CD14-positive monocyte (primary cell): ENCODE data around the gene JUP. TPM values are rescaled to one million over a fixed set of nuclear protein-coding genes. Genes with fewer than 3 reads are reported as not detected.

Source experiments
- DNase-seq, 3 donors: peaks; one replicate each; pipeline ENCODE4 v3.0.0-alpha.2; 2011 to 2022
- H2AFZ ChIP-seq: 2 replicates; pipeline ENCODE4 v1.6.0; 2012; ENCODE audit warnings: mild to moderate bottlenecking, low read depth, low read length, inconsistent platforms; ENCODE audit not compliant: insufficient read depth, poor library complexity, severe bottlenecking
- H3K27ac ChIP-seq, 2 donors: 1 replicate in 1 of 2; 2 replicates in 1 of 2; pipeline ENCODE4 v1.5.1; 2012 to 2013; ENCODE audit warnings: low read length in 2 of 2, control low read depth in 1 of 2, inconsistent platforms in 1 of 2, low read depth in 1 of 2, mild to moderate bottlenecking in 1 of 2
- H3K27me3 ChIP-seq, 2 donors: one replicate each; pipeline versions ENCODE4 v1.6.0 to v1.6.1; 2011 to 2013; ENCODE audit warnings: low read length in 2 of 2; ENCODE audit not compliant: control insufficient read depth in 2 of 2, insufficient read depth in 2 of 2
- H3K36me3 ChIP-seq, 2 donors: replicated peaks in 1 of 2; 1 replicate in 1 of 2; 2 replicates in 1 of 2; pipeline versions ENCODE4 v1.5.1 to v1.6.1; 2012 to 2013; ENCODE audit warnings: low read length in 2 of 2, control low read depth in 1 of 2, inconsistent platforms in 1 of 2, mild to moderate bottlenecking in 1 of 2; ENCODE audit not compliant: insufficient read depth in 2 of 2, control insufficient read depth in 1 of 2
- H3K4me1 ChIP-seq, 2 donors: 1 replicate in 1 of 2; 2 replicates in 1 of 2; pipeline versions ENCODE4 v1.5.1 to v1.6.1; 2012 to 2013; ENCODE audit warnings: low read length in 2 of 2, control low read depth in 1 of 2, inconsistent platforms in 1 of 2, mild to moderate bottlenecking in 1 of 2, moderate library complexity in 1 of 2; ENCODE audit not compliant: insufficient read depth in 2 of 2, control insufficient read depth in 1 of 2
- H3K4me2 ChIP-seq: replicated peaks from 2 replicates; pipeline ENCODE3; 2012; ENCODE audit warnings: low read length, moderate library complexity, mild to moderate bottlenecking; ENCODE audit not compliant: poor library complexity, severe bottlenecking; ENCODE audit errors: extremely low read depth
- H3K4me3 ChIP-seq, 3 experiments: fragments of 200-600 bp in 1 of 3; sonication (generic) in 1 of 3; replicated peaks in 1 of 3; 1 replicate in 2 of 3; 2 replicates in 1 of 3; pipeline ENCODE4 v1.5.1; 2011 to 2013; ENCODE audit warnings: low read length in 3 of 3, mild to moderate bottlenecking in 3 of 3, control low read depth in 2 of 3, low read depth in 2 of 3, inconsistent platforms in 1 of 3, moderate library complexity in 1 of 3
- H3K79me2 ChIP-seq: 2 replicates; pipeline ENCODE4 v1.6.0; 2012; ENCODE audit warnings: mild to moderate bottlenecking, control low read depth, inconsistent platforms, low read length, moderate library complexity; ENCODE audit not compliant: insufficient read depth
- H3K9ac ChIP-seq: 2 replicates; pipeline ENCODE4 v1.6.0; 2017; ENCODE audit warnings: low read length, mild to moderate bottlenecking; ENCODE audit not compliant: insufficient read depth, poor library complexity, severe bottlenecking
- H3K9me3 ChIP-seq, 2 donors: replicated peaks in 1 of 2; 1 replicate in 1 of 2; 2 replicates in 1 of 2; pipeline versions ENCODE4 v1.5.1 to v1.6.1; 2012 to 2013; ENCODE audit warnings: low read length in 2 of 2, control low read depth in 1 of 2; ENCODE audit not compliant: control insufficient read depth in 1 of 2, insufficient read depth in 1 of 2
- H4K20me1 ChIP-seq: 2 replicates; pipeline ENCODE4 v1.6.0; 2012; ENCODE audit warnings: mild to moderate bottlenecking, low read length, control low read depth, moderate library complexity; ENCODE audit not compliant: insufficient read depth
- H3K27ac Mint-ChIP-seq, 7 donors: one replicate each; pipeline ENCODE4 v1.8.0; 2020; ENCODE audit warnings: mild to moderate bottlenecking in 7 of 7, mixed read lengths in 7 of 7, moderate library complexity in 6 of 7, inconsistent platforms in 2 of 7
- H3K27me3 Mint-ChIP-seq, 3 donors: one replicate each; pipeline ENCODE4 v1.8.0; 2021 to 2022; ENCODE audit warnings: low read depth in 3 of 3, mild to moderate bottlenecking in 3 of 3, mixed read lengths in 3 of 3, moderate library complexity in 3 of 3, inconsistent platforms in 1 of 3
- H3K36me3 Mint-ChIP-seq, 2 donors: one replicate each; pipeline ENCODE4 v1.8.0; 2020; ENCODE audit warnings: mixed read lengths in 2 of 2, inconsistent platforms in 1 of 2, mild to moderate bottlenecking in 1 of 2
- H3K4me1 Mint-ChIP-seq: one replicate; pipeline ENCODE4 v1.8.0; 2020; ENCODE audit warnings: mild to moderate bottlenecking, mixed read lengths
- H3K4me3 Mint-ChIP-seq, 2 donors: one replicate each; pipeline ENCODE4 v1.8.0; 2020; ENCODE audit warnings: mild to moderate bottlenecking in 2 of 2, mixed read lengths in 2 of 2, moderate library complexity in 1 of 2
- H3K9me3 Mint-ChIP-seq, 7 donors: one replicate each; pipeline ENCODE4 v1.8.0; 2020 to 2022; ENCODE audit warnings: mixed read lengths in 7 of 7, mild to moderate bottlenecking in 6 of 7, moderate library complexity in 6 of 7, inconsistent platforms in 2 of 7
- WGBS: methylation state at CpG from one replicate; pipeline ENCODE4 v1.1.5; 2013; ENCODE audit warnings: missing lambda C conversion rate; ENCODE audit not compliant: insufficient coverage; 5-methylcytosine and 5-hydroxymethylcytosine counted together
- intact Hi-C, 2 donors: fragments of 100-400 bp; cut with micrococcal nuclease; formaldehyde crosslinking; loops; one replicate each; pipeline versions ENCODE4 v1.15.0 to v1.15.1; 2023
- polyA plus RNA-seq, 3 donors: library from polyadenylated mRNA; depleted of rRNA in 1 of 3; unstranded in 2 of 3; stranded (reverse) in 1 of 3; fragments of 300-500 nt in 2 of 3; fragments of >200 nt in 1 of 3; fragmentation: Illumina TruSeq in 2 of 3; gene quantifications; 1 replicate in 2 of 3; 2 replicates in 1 of 3; pipeline ENCODE4 v1.2.3, GENCODE V29; 2012 to 2021
- TF ChIP-seq, protein P1 (sequence below): fragments of 200-600 bp; IDR thresholded peaks from one replicate; pipeline ENCODE4 v1.8.0; 2022; ENCODE audit warnings: antibody characterized with exemption, mild to moderate bottlenecking

JUP gene
- polyA plus RNA-seq, 3 donors, result 14.0 to 22.1 (median 15.4) TPM

- 100% methylated on average over 10 of the region's 20 CpGs for WGBS
- Histone ChIP-seq H3K27ac (no peak overlapping the region), H3K9me3 (no peaks in the 10 kb centered on the region), H3K79me2 (no peaks in the 10 kb centered on the region), H3K9ac (no peak overlapping the region), H3K4me1 (no peaks in the 10 kb centered on the region), H3K4me2 (no peak overlapping the region), H2AFZ (no peak overlapping the region), H3K36me3 (no peaks in the 10 kb centered on the region), H4K20me1 (no peaks in the 10 kb centered on the region), H3K4me3 (no peak overlapping the region), H3K27me3 (peaks cover 1 to 14% of the 10 kb centered on the region in 2 donors)
- intact Hi-C loops, result no loop called here
- peaks cover 6 to 17% (median 13%) of the 10 kb centered on the region in 3 donors for H3K27me3 Mint-ChIP-seq
- no peak for DNase-seq
- TF ChIP-seq, protein P1, sequence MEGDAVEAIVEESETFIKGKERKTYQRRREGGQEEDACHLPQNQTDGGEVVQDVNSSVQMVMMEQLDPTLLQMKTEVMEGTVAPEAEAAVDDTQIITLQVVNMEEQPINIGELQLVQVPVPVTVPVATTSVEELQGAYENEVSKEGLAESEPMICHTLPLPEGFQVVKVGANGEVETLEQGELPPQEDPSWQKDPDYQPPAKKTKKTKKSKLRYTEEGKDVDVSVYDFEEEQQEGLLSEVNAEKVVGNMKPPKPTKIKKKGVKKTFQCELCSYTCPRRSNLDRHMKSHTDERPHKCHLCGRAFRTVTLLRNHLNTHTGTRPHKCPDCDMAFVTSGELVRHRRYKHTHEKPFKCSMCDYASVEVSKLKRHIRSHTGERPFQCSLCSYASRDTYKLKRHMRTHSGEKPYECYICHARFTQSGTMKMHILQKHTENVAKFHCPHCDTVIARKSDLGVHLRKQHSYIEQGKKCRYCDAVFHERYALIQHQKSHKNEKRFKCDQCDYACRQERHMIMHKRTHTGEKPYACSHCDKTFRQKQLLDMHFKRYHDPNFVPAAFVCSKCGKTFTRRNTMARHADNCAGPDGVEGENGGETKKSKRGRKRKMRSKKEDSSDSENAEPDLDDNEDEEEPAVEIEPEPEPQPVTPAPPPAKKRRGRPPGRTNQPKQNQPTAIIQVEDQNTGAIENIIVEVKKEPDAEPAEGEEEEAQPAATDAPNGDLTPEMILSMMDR, result no peak
- H3K36me3 Mint-ChIP-seq, result peaks cover 0 to 2% of the 10 kb centered on the region in 2 donors
- H3K9me3 Mint-ChIP-seq, result peaks cover 0 to 2% (median 0%) of the 10 kb centered on the region in 7 donors
- H3K27ac Mint-ChIP-seq, result no peak overlapping the region
- H3K4me3 Mint-ChIP-seq, result no peak overlapping the region
- H3K4me1 Mint-ChIP-seq, result no peaks in the 10 kb centered on the region
These were observed 31.5 kb upstream of the JUP start for GRCh38 chr17:41818024-41818423.

- Histone ChIP-seq H3K4me2 (no peak overlapping the region), H3K27me3 (peaks cover 9 to 27% of the 10 kb centered on the region in 2 donors), H3K4me1 (peaks cover 9 to 12% of the 10 kb centered on the region in 2 donors), H3K79me2 (no peaks in the 10 kb centered on the region), H4K20me1 (no peaks in the 10 kb centered on the region), H2AFZ (no peak overlapping the region), H3K9ac (no peak overlapping the region), H3K9me3 (no peaks in the 10 kb centered on the region), H3K27ac (no peak overlapping the region), H3K36me3 (no peaks in the 10 kb centered on the region), H3K4me3 (no peak overlapping the region)
- DNase-seq, result no peak
- WGBS, result 97% methylated on average over 17 of the region's 23 CpGs
- H3K4me3 Mint-ChIP-seq, result no peak overlapping the region
- H3K27ac Mint-ChIP-seq, result no peak overlapping the region
- peaks cover 9% of the 10 kb centered on the region for H3K4me1 Mint-ChIP-seq
- H3K36me3 Mint-ChIP-seq, result peaks cover 4 to 5% of the 10 kb centered on the region in 2 donors
- peaks cover 14 to 29% (median 25%) of the 10 kb centered on the region in 3 donors for H3K27me3 Mint-ChIP-seq
- TF ChIP-seq, protein P1, result no peak
- peaks cover 0 to 4% (median 0%) of the 10 kb centered on the region in 7 donors for H3K9me3 Mint-ChIP-seq
- intact Hi-C loops, result no loop called here
These were observed 30.3 kb upstream of the JUP start for GRCh38 chr17:41816637-41817320.
